ENCODE results near the gene MYO18B.

GRCh38 chr22:25698978-25699377, 43.0 kb upstream of the MYO18B start:
- TF ChIP-seq, protein P1, sequence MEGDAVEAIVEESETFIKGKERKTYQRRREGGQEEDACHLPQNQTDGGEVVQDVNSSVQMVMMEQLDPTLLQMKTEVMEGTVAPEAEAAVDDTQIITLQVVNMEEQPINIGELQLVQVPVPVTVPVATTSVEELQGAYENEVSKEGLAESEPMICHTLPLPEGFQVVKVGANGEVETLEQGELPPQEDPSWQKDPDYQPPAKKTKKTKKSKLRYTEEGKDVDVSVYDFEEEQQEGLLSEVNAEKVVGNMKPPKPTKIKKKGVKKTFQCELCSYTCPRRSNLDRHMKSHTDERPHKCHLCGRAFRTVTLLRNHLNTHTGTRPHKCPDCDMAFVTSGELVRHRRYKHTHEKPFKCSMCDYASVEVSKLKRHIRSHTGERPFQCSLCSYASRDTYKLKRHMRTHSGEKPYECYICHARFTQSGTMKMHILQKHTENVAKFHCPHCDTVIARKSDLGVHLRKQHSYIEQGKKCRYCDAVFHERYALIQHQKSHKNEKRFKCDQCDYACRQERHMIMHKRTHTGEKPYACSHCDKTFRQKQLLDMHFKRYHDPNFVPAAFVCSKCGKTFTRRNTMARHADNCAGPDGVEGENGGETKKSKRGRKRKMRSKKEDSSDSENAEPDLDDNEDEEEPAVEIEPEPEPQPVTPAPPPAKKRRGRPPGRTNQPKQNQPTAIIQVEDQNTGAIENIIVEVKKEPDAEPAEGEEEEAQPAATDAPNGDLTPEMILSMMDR (conservative IDR thresholded peaks at IDR 0.05): no peak
- no peak for TF ChIP-seq ZFX (IDR thresholded peaks at IDR 0.05)

Data from C4-2B (cell line).